Tibial artery (tissue), 4 donors: ENCODE measurements around the gene VPS13A.

Source experiments
- DNase-seq, 2 donors: peaks; one replicate each; pipeline ENCODE4 v3.0.0-alpha.2; 2019
- H3K27ac ChIP-seq, 2 donors: fragments of 200-600 bp; sonication (generic) in 1 of 2; 1 replicate in 1 of 2; 2 replicates in 1 of 2; pipeline ENCODE4 v1.5.1; 2018 to 2019; ENCODE audit warnings: mild to moderate bottlenecking in 1 of 2
- H3K27me3 ChIP-seq, 2 donors: fragments of 200-600 bp; sonication (generic) in 1 of 2; one replicate each; pipeline versions ENCODE4 v1.5.1 to v1.6.0; 2016 to 2019
- H3K36me3 ChIP-seq, 3 donors: fragments of 200-600 bp; sonication (generic) in 2 of 3; one replicate each; pipeline ENCODE4 v1.5.1; 2016 to 2019; ENCODE audit warnings: mild to moderate bottlenecking in 2 of 3
- H3K4me1 ChIP-seq, 4 donors: fragments of 200-600 bp; sonication (generic) in 2 of 4; 1 replicate in 3 of 4; 2 replicates in 1 of 4; pipeline ENCODE4 v1.5.1; 2016 to 2019
- H3K4me3 ChIP-seq, 2 donors: fragments of 200-600 bp; sonication (generic) in 1 of 2; 1 replicate in 1 of 2; 2 replicates in 1 of 2; pipeline ENCODE4 v1.5.1; 2018 to 2019; ENCODE audit warnings: mild to moderate bottlenecking in 2 of 2
- H3K9me3 ChIP-seq, 3 donors: fragments of 200-600 bp; sonication (generic) in 1 of 3; one replicate each; pipeline ENCODE4 v1.5.1; 2016 to 2019
- intact Hi-C: fragments of 100-400 bp; cut with DNase I; formaldehyde crosslinking; loops from one replicate; pipeline ENCODE4 v1.15.0; 2023; ENCODE audit warnings: low total_unique reads
- TF ChIP-seq, protein P1 (sequence below), 2 experiments: fragments of 200-600 bp in 1 of 2; fragments of 450-650 bp in 1 of 2; IDR thresholded peaks; one replicate each; pipeline ENCODE4 v1.5.1; 2017 to 2019; ENCODE audit warnings: antibody characterized with exemption in 2 of 2, mild to moderate bottlenecking in 1 of 2, moderate library complexity in 1 of 2

The VPS13A gene

DNA sequence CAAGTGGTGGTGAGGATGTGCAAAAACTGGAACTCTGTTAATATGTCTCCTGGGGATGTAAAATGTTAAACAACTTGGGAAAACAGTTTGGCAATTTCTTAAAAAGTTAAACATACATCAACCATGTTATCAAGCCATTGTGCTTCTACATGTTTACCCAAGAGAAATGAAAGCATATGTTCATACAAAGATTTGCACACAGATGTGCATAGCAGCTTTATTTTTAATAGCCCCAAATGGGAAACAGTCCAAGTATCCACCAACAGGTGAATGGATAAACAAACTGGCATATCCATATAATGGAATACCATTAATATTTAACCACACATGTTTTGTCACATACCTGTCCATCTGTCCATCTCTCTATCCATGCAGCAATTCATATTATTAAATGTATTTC is 6.2 kb downstream of the VPS13A start:
- TF ChIP-seq, protein P1, sequence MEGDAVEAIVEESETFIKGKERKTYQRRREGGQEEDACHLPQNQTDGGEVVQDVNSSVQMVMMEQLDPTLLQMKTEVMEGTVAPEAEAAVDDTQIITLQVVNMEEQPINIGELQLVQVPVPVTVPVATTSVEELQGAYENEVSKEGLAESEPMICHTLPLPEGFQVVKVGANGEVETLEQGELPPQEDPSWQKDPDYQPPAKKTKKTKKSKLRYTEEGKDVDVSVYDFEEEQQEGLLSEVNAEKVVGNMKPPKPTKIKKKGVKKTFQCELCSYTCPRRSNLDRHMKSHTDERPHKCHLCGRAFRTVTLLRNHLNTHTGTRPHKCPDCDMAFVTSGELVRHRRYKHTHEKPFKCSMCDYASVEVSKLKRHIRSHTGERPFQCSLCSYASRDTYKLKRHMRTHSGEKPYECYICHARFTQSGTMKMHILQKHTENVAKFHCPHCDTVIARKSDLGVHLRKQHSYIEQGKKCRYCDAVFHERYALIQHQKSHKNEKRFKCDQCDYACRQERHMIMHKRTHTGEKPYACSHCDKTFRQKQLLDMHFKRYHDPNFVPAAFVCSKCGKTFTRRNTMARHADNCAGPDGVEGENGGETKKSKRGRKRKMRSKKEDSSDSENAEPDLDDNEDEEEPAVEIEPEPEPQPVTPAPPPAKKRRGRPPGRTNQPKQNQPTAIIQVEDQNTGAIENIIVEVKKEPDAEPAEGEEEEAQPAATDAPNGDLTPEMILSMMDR (IDR thresholded peaks at IDR 0.05): no peak
- no peaks in the 10 kb centered on the region for H3K36me3 ChIP-seq
- DNase-seq: no peak
- no peak overlapping the region for H3K27ac ChIP-seq
- peaks cover 0 to 62% (median 4%) of the 10 kb centered on the region in 4 donors for H3K4me1 ChIP-seq
- intact Hi-C loops: no loop called here
- no peaks in the 10 kb centered on the region for H3K9me3 ChIP-seq
- H3K27me3 ChIP-seq: no peaks in the 10 kb centered on the region
- no peak overlapping the region for H3K4me3 ChIP-seq

DNA sequence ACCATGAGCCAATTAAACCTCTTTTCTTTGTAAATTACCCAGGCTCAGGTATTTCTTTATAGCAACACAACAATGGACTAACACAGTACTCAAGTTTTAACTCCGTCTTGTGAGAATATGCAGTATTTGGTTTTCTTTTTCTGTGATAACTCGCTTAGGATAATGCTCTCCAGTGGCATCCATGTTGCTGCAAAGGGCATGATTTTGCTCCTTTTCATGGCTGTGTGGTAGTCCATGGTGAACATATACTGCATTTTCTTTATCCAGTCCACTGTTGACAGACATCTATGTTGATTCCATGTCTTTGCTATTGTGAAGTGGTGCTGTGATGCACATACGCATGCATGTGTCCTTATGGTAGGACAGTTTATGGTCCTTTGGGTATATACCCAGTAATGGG is 10.9 kb downstream of the VPS13A start:
- DNase-seq: no peak
- intact Hi-C loops: no loop called here

DNA sequence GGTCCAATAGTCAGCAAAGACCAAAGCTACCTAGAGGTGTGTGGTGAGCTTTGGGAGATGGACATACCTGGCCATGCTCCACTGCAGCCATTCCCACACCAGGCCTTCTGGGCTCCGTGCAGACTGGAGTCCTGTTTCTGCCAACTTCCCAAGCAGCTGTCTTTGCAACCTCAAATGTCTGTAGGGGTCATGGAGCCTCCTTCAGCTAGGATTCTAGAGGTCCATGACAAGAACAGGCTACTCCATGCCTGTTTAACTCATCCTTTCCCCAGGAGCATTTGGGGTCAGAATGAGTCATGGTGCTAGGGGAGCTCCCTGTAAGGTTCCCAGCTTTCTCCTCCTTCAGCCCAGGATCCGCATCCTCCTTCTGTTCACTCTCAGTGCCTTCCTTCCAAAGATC is 17.1 kb downstream of the VPS13A start:
- TF ChIP-seq, protein P1 (IDR thresholded peaks at IDR 0.05): no peak
- Histone ChIP-seq H3K4me1 (peaks cover 0 to 31% (median 0%) of the 10 kb centered on the region in 4 donors), H3K36me3 (no peaks in the 10 kb centered on the region), H3K9me3 (no peaks in the 10 kb centered on the region), H3K27me3 (no peaks in the 10 kb centered on the region), H3K4me3 (no peak overlapping the region), H3K27ac (no peak overlapping the region)
- intact Hi-C loops: no loop called here
- DNase-seq: no peak

More for the DNA sequence above, 10.9 kb downstream of the VPS13A start:
- no peak overlapping the region for H3K4me3 ChIP-seq
- no peaks in the 10 kb centered on the region for H3K9me3 ChIP-seq
- peaks cover 0 to 44% (median 0%) of the 10 kb centered on the region in 4 donors for H3K4me1 ChIP-seq
- H3K27me3 ChIP-seq: no peaks in the 10 kb centered on the region
- TF ChIP-seq, protein P1 (IDR thresholded peaks at IDR 0.05): no peak
- H3K27ac ChIP-seq: no peak overlapping the region
- H3K36me3 ChIP-seq: no peaks in the 10 kb centered on the region

DNA sequence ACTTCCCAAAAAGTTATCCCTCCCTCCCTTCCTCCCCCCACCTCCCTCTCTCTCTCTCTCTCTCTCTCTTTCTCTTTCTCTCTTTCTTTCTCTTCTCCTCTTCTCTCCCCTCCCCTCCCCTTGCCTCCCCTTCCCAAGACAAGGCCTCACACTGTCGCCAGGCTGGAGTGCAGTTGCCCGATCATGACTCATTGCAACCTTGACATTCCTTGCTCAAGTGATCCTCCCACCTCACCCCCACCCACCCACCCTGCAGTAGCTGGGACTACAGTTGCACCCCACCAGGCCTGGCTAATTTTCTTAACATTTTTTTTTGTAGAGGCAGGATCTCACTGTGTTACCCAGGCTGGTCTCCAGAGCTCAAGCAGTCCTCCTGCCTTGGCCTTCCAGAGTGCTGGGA is 32.8 kb downstream of the VPS13A start:
- H3K4me1 ChIP-seq: no peaks in the 10 kb centered on the region
- TF ChIP-seq, protein P1 (IDR thresholded peaks at IDR 0.05): no peak
- no peaks in the 10 kb centered on the region for H3K9me3 ChIP-seq
- intact Hi-C loops: no loop called here
- no peak overlapping the region for H3K4me3 ChIP-seq
- peaks cover 9 to 33% (median 21%) of the 10 kb centered on the region in 3 donors for H3K36me3 ChIP-seq
- H3K27ac ChIP-seq: no peak overlapping the region
- no peaks in the 10 kb centered on the region for H3K27me3 ChIP-seq
- DNase-seq: no peak

DNA sequence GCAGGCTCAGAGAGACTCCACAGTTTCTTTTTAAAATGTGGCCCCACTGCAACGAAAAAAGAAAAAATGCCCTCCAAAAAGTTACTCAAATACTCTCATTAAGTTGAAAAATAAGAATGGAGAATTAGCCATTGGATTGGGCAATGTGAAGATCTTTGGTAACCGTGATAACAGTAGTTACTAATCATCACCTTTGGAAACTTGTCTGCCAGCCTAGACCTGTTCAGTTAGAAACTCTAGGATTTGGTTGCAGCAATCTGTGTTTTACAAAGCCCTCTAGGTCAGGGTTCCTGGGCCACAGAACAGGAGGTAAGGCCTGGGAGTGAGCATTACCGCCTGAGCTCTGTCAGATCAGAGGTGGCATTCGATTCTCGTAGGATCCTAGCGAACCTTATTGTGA is 34.2 kb downstream of the VPS13A start:
- Histone ChIP-seq H3K4me1 (no peaks in the 10 kb centered on the region), H3K27me3 (no peaks in the 10 kb centered on the region), H3K36me3 (peaks cover 9 to 33% (median 21%) of the 10 kb centered on the region in 3 donors), H3K27ac (no peak overlapping the region), H3K4me3 (no peak overlapping the region), H3K9me3 (no peaks in the 10 kb centered on the region)
- TF ChIP-seq, protein P1 (IDR thresholded peaks at IDR 0.05): no peak
- intact Hi-C loops: no loop called here
- no peak for DNase-seq

DNA sequence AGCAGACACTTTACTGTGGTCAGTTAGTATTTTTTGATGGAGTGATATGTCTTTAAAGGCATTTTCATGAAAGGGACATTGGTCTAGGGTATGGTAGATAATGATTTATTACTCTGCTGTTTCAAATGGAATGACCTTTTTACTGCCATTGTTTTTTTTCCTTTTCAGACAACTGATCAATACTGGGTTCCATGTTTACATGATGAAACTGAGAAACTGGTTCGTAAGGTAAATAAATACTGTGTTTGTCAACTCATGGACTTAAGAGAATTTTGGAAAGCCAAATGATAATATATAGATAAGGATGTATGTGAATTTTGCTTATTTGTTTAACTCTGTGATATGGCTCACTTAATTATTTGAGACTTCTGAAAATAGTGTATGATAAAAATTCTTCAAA is 35.5 kb downstream of the VPS13A start:
- Histone ChIP-seq H3K4me1 (peaks cover 0 to 5% (median 0%) of the 10 kb centered on the region in 4 donors), H3K27me3 (no peaks in the 10 kb centered on the region), H3K4me3 (no peak overlapping the region), H3K27ac (no peak overlapping the region), H3K9me3 (no peaks in the 10 kb centered on the region), H3K36me3 (peaks cover 9 to 33% (median 16%) of the 10 kb centered on the region in 3 donors)
- no peak for DNase-seq
- intact Hi-C loops: no loop called here
- TF ChIP-seq, protein P1 (IDR thresholded peaks at IDR 0.05): no peak
